SU-DHL-6 (cell line): Measurements from ENCODE around the gene SERPINA1.

Source experiments
- CTCF ChIP-seq: fragments of 200-600 bp; sonication (generic); IDR thresholded peaks from one replicate; pipeline ENCODE4 v1.5.1; 2017; ENCODE audit warnings: antibody characterized with exemption, mild to moderate bottlenecking, low read length, moderate library complexity; ENCODE audit not compliant: insufficient read depth, poor library complexity, severe bottlenecking
- EZH2phosphoT487 ChIP-seq: fragments of 200-600 bp; sonication (generic), shearing (Covaris generic); conservative IDR thresholded peaks from 2 replicates; pipeline ENCODE4 v1.6.1; 2018; ENCODE audit warnings: mild to moderate bottlenecking, antibody characterized with exemption, low read length, moderate library complexity, mixed read lengths

- no peak for TF ChIP-seq CTCF
- no peak for TF ChIP-seq EZH2phosphoT487
These were observed 27.3 kb downstream of the SERPINA1 start for GRCh38 chr14:94360945-94361565.
